A549 (cell line): ENCODE results near the gene KCNQ2. TPM values are rescaled to one million over a fixed set of nuclear protein-coding genes. Genes with fewer than 3 reads are reported as not detected.

Experiments
- ATAC-seq, 2 experiments: fragments of 200-7000 bp in 1 of 2; fragments of >200 bp in 1 of 2; cut with Nextera tagmentation in 1 of 2; cut with Tn5 transposase in 1 of 2; 3 replicates each; pipeline versions ENCODE4 v1.8.0 to v1.9.1; 2018 to 2020; ENCODE audit warnings: mild to moderate bottlenecking in 1 of 2, moderate library complexity in 1 of 2
- CTCF ChIA-PET: fragments of 300-600 bp; sonication (Branson Sonifier 250); formaldehyde crosslinking; extraction: SDS; loops from one replicate; lab custom pipeline; 2021; ENCODE audit warnings: antibody characterized with exemption, inconsistent platforms; lab: Yijun Ruan, JAX
- POLR2A ChIA-PET: fragments of 350-600 bp; formaldehyde crosslinking; extraction: SDS; loops from one replicate; lab custom pipeline; 2021; ENCODE audit warnings: antibody characterized with exemption, inconsistent platforms; lab: Yijun Ruan, JAX
- DNase-seq, 2 experiments: peaks; one replicate each; pipeline versions ENCODE4 v3.0.0 to v3.0.0-alpha.2; 2011 to 2016; ENCODE audit warnings: low read depth in 1 of 2, low spot score in 1 of 2
- FAIRE-seq: peaks from 2 replicates; lab custom pipeline; 2011; peaks lifted over from hg19 to GRCh38; lab: Jason Lieb, UNC
- H3K27ac ChIP-seq, 2 experiments: fragments of >200 bp; sonication (Bioruptor Twin); formaldehyde crosslinking; 3 replicates each; pipeline ENCODE4 v1.5.1; 2016 to 2017
- H3K4me1 ChIP-seq: fragments of >200 bp; sonication (Bioruptor Twin); formaldehyde crosslinking; 3 replicates; pipeline ENCODE4 v1.6.1; 2016
- H3K4me2 ChIP-seq: fragments of >200 bp; sonication (Bioruptor Twin); formaldehyde crosslinking; 3 replicates; pipeline ENCODE4 v1.6.1; 2016
- H3K4me3 ChIP-seq: fragments of >200 bp; sonication (Bioruptor Twin); formaldehyde crosslinking; 3 replicates; pipeline ENCODE4 v1.5.1; 2016
- H3K9me3 ChIP-seq: fragments of >200 bp; sonication (Bioruptor Twin); formaldehyde crosslinking; 3 replicates; pipeline ENCODE4 v1.6.1; 2016
- BHLHE40 ChIP-seq: IDR thresholded peaks from 2 replicates; pipeline ENCODE4 v1.6.1; 2012; ENCODE audit warnings: low read depth, low read length, inconsistent platforms
- CBX8 ChIP-seq: fragments of 200-600 bp; sonication (generic); IDR thresholded peaks from 2 replicates; pipeline ENCODE4 v1.6.1; 2016
- CHD4 ChIP-seq: fragments of 200-600 bp; sonication (generic); IDR thresholded peaks from 2 replicates; pipeline ENCODE4 v1.6.1; 2016; ENCODE audit warnings: antibody characterized with exemption, mild to moderate bottlenecking, borderline replicate concordance
- FOXS1 ChIP-seq: fragments of 250-450 bp; sonication (Bioruptor Pico); IDR thresholded peaks from 2 replicates; pipeline ENCODE4 v1.5.0; 2020; ENCODE audit warnings: mild to moderate bottlenecking, moderate library complexity
- HOXA7 ChIP-seq: fragments of 250-450 bp; sonication (Bioruptor Pico); IDR thresholded peaks from 2 replicates; pipeline ENCODE4 v1.5.0; 2020; ENCODE audit warnings: mild to moderate bottlenecking, moderate library complexity
- HOXB5 ChIP-seq: fragments of 250-450 bp; sonication (Bioruptor Pico); IDR thresholded peaks from 2 replicates; pipeline ENCODE4 v1.5.0; 2020; ENCODE audit warnings: mild to moderate bottlenecking, moderate library complexity
- KDM1A ChIP-seq: fragments of 200-600 bp; sonication (generic); IDR thresholded peaks from 2 replicates; pipeline ENCODE4 v1.6.1; 2016; ENCODE audit warnings: low read depth, mild to moderate bottlenecking
- MAFK ChIP-seq: fragments of 450-650 bp; IDR thresholded peaks from 2 replicates; pipeline ENCODE4 v1.6.1; 2014; ENCODE audit not compliant: partially characterized antibody
- PHF8 ChIP-seq: fragments of 200-600 bp; sonication (generic); IDR thresholded peaks from 2 replicates; pipeline ENCODE4 v1.6.1; 2016; ENCODE audit warnings: low read depth, mild to moderate bottlenecking, antibody characterized with exemption, moderate library complexity, borderline replicate concordance
- POLR2AphosphoS2 ChIP-seq: conservative IDR thresholded peaks from 2 replicates; pipeline ENCODE4 v1.6.1; 2012; ENCODE audit warnings: low read length, improper control_type of control experiment, inconsistent platforms
- RAD21 ChIP-seq, 2 experiments: fragments of >200 bp in 1 of 2; sonication (Bioruptor Twin) in 1 of 2; formaldehyde crosslinking in 1 of 2; IDR thresholded peaks in 1 of 2; conservative IDR thresholded peaks in 1 of 2; 2 replicates in 1 of 2; 3 replicates in 1 of 2; pipeline ENCODE4 v1.6.1; 2012 to 2018; ENCODE audit warnings: inconsistent platforms in 1 of 2
- RNF2 ChIP-seq: fragments of 200-600 bp; sonication (generic); IDR thresholded peaks from 2 replicates; pipeline ENCODE4 v1.6.1; 2016; ENCODE audit warnings: low read depth, mild to moderate bottlenecking, antibody characterized with exemption, moderate library complexity, borderline replicate concordance
- SMC3 ChIP-seq: fragments of >200 bp; sonication (Bioruptor Twin); formaldehyde crosslinking; IDR thresholded peaks from 3 replicates; pipeline ENCODE4 v1.6.1; 2018; ENCODE audit warnings: inconsistent platforms
- TP53 ChIP-seq: fragments of 250-450 bp; sonication (Bioruptor Pico); IDR thresholded peaks from 2 replicates; pipeline ENCODE4 v1.5.0; 2021; ENCODE audit warnings: mild to moderate bottlenecking, moderate library complexity
- ZFP36 ChIP-seq: fragments of 450-650 bp; IDR thresholded peaks from 2 replicates; pipeline ENCODE4 v1.6.1; 2014; ENCODE audit warnings: borderline replicate concordance; ENCODE audit not compliant: partially characterized antibody
- ZNF302 ChIP-seq: fragments of 250-450 bp; sonication (Bioruptor Pico); IDR thresholded peaks from 2 replicates; pipeline ENCODE4 v1.9.0; 2021; ENCODE audit warnings: inconsistent platforms, mild to moderate bottlenecking, moderate library complexity
- ZSCAN20 ChIP-seq: fragments of 250-450 bp; sonication (Bioruptor Pico); IDR thresholded peaks from 2 replicates; pipeline ENCODE4 v1.8.0; 2022; ENCODE audit warnings: mild to moderate bottlenecking, moderate library complexity
- WGBS: methylation state at CpG from one replicate; pipeline ENCODE4 v1.1.6; 2017; ENCODE audit errors: missing lambda C conversion rate; 5-methylcytosine and 5-hydroxymethylcytosine counted together
- polyA plus RNA-seq, 4 experiments: library from polyadenylated mRNA; depleted of rRNA in 3 of 4; stranded (reverse); fragments of >200 nt; fragmentation: RNase III in 1 of 4; extraction: RNeasy Plus Mini Kit Qiagen cat#74134 plus additional on column Dnase treatment in 1 of 4; gene quantifications; 2 replicates in 3 of 4; 3 replicates in 1 of 4; pipeline ENCODE4 v1.2.3, GENCODE V29; 2011 to 2017
- TF ChIP-seq, protein P1 (sequence below): fragments of 250-450 bp; sonication (Bioruptor Pico); IDR thresholded peaks from 2 replicates; pipeline ENCODE4 v1.5.0; 2021; ENCODE audit warnings: mild to moderate bottlenecking, moderate library complexity, borderline replicate concordance
- TF ChIP-seq, protein P2 (sequence below): fragments of 450-650 bp; IDR thresholded peaks from 2 replicates; pipeline ENCODE4 v1.6.1; 2014; ENCODE audit warnings: antibody characterized with exemption
- TF ChIP-seq, protein P3 (sequence below): IDR thresholded peaks from 2 replicates; pipeline ENCODE4 v1.6.1; 2012
- TF ChIP-seq, protein P4 (sequence below): fragments of >200 bp; sonication (Bioruptor Twin); formaldehyde crosslinking; IDR thresholded peaks from 3 replicates; pipeline ENCODE4 v1.5.1; 2016
- TF ChIP-seq, protein P5 (sequence below): IDR thresholded peaks from 2 replicates; pipeline ENCODE4 v1.6.1; 2012
- TF ChIP-seq, protein P6 (sequence below): IDR thresholded peaks from 2 replicates; pipeline ENCODE4 v1.6.1; 2012; ENCODE audit warnings: low read depth, borderline replicate concordance

The KCNQ2 gene
- polyA plus RNA-seq, 2 of the 4 experiments (the other 2 are of a cell fraction): 0.14 to 0.36 TPM

DNA sequence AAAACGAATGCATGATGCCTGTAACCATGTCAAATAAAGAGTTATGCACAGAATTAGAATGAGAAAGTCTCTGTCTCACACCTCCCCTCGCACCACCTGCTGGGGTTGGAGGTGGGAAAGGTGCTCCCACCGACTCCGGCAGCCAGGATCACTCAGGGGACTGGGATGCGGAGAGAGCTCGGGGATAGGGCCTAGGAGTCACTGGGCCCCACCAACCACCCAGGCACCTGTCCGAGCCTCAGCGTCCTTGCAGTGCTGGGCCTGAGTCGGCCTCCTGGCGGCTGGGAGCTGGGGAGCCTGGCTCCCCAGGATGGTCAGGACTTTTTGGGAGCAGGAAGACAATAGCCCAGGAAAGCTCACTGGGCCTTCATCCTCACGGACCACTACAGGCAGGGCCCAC, 88.9 kb downstream of the KCNQ2 start:
- Histone ChIP-seq H3K9me3 (peaks cover 27% of the 10 kb centered on the region), H3K4me2 (no peak overlapping the region), H3K4me3 (no peak overlapping the region), H3K27ac (no peak overlapping the region), H3K4me1 (no peaks in the 10 kb centered on the region)
- ATAC-seq (no peak), DNase-seq (no peak), FAIRE-seq (no peak)
- ChIA-PET POLR2A (no interaction called here), CTCF (interaction anchor here (1.4 to 9.2 kb wide), 7 partner anchors 14 to 159 kb away, joined by 4 to 139 read pairs (median 15); no protein-coding TSS in a partner anchor)
- TF ChIP-seq, protein P1, sequence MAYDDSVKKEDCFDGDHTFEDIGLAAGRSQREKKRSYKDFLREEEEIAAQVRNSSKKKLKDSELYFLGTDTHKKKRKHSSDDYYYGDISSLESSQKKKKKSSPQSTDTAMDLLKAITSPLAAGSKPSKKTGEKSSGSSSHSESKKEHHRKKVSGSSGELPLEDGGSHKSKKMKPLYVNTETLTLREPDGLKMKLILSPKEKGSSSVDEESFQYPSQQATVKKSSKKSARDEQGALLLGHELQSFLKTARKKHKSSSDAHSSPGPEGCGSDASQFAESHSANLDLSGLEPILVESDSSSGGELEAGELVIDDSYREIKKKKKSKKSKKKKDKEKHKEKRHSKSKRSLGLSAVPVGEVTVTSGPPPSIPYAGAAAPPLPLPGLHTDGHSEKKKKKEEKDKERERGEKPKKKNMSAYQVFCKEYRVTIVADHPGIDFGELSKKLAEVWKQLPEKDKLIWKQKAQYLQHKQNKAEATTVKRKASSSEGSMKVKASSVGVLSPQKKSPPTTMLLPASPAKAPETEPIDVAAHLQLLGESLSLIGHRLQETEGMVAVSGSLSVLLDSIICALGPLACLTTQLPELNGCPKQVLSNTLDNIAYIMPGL (CRISPR knock-in tag): no peak
- no peak for TF ChIP-seq ZSCAN20
- WGBS: 46% methylated on average over 11 of the region's 11 CpGs

DNA sequence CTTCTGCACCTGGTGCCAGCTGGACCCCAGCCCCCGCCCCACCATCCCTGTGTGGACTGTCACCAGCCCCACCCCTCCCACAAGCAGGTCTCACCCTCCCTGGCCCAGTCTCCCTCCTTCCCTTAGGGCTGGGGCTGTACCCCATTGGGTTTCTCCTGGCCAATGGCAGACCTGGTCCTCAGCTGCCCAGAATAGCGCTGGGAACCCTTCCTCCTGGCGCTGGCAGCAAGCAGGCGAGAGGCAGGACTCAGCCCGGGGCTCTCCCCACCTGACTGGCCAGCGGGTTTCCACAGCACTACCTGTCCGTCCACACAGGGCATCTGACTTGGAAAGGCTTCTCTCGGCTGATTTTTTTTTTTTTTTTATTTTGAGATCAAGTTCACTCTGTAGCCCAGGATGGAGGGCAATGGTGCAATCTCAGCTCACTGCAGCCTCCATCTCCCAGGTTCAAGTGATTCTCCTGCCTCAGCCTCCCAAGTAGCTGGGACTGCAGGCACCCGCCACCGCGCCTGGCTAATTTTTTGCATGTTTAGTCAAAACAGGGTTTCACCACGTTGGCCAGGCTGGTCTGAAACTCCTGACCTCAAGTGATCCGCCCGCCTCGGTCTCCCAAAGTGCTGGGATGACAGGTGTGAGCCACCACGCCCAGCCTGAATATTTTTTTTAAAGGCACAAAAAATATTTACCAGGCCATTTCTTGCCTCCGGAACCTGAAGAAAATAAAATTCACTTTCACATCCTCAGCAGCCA, 89.7 kb downstream of the KCNQ2 start:
- CTCF ChIA-PET: interaction anchor here (0.7 to 9.2 kb wide), 34 partner anchors 10 to 327 kb away, joined by 3 to 139 read pairs (median 4); partner anchors contain the start of genes BIRC7 and PTK6
- Histone ChIP-seq H3K4me3 (no peak overlapping the region), H3K4me2 (no peak overlapping the region), H3K4me1 (no peaks in the 10 kb centered on the region), H3K27ac (no peak overlapping the region), H3K9me3 (peaks cover 27% of the 10 kb centered on the region)
- ATAC-seq (peak in 1 of 2 experiments; percentile 26; a peak in 3 of 6 replicates), FAIRE-seq (no peak), DNase-seq (no peak)
- 43% methylated on average over 16 of the region's 17 CpGs for WGBS
- TF ChIP-seq PHF8: no peak
- TF ChIP-seq MAFK: no peak
- no peak for TF ChIP-seq HOXA7 (CRISPR knock-in tag)
- TF ChIP-seq, protein P2, sequence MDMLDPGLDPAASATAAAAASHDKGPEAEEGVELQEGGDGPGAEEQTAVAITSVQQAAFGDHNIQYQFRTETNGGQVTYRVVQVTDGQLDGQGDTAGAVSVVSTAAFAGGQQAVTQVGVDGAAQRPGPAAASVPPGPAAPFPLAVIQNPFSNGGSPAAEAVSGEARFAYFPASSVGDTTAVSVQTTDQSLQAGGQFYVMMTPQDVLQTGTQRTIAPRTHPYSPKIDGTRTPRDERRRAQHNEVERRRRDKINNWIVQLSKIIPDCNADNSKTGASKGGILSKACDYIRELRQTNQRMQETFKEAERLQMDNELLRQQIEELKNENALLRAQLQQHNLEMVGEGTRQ: no peak
- no peak for TF ChIP-seq ZSCAN20
- no peak for TF ChIP-seq FOXS1
- no peak for TF ChIP-seq ZFP36
- TF ChIP-seq CBX8: no peak
- no peak for TF ChIP-seq KDM1A
- TF ChIP-seq TP53 (CRISPR knock-in tag): no peak
- TF ChIP-seq, protein P3, sequence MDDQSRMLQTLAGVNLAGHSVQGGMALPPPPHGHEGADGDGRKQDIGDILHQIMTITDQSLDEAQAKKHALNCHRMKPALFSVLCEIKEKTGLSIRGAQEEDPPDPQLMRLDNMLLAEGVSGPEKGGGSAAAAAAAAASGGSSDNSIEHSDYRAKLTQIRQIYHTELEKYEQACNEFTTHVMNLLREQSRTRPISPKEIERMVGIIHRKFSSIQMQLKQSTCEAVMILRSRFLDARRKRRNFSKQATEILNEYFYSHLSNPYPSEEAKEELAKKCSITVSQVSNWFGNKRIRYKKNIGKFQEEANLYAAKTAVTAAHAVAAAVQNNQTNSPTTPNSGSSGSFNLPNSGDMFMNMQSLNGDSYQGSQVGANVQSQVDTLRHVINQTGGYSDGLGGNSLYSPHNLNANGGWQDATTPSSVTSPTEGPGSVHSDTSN: no peak
- no peak for TF ChIP-seq ZNF302 (CRISPR knock-in tag)
- no peak for TF ChIP-seq CHD4
- TF ChIP-seq RNF2: no peak
- POLR2A ChIA-PET: no interaction called here

DNA sequence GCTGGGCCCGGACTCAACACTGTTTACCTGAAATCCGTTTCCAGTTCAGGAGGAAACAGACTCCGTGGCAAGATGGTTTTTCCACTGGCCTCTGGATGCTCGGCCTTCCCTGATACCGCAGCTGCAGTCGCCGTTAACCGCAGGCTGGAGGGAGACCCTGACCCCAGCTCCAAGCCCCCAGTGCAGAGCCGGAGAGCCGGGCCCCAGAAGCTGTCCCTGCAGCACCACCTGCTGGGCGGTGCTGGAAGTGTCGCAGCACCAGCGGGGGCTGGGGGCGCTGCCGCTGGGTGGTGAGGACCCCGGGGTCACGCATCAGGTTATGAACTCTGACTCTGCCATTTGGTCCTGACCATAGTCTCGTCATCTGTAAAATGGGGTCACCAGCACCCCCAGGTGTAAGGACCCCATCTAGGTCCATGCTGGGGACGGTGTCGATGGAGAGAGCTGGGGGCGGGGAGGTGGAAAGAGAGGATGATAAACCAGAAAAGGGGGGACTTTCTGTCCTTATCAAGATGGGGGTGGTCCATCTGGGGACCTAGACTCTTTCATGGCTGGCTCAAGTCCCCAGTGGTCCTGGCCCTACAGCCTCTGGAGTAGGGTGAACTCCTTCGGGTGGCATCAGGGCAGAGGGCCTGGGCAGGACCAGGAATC, 90.5 kb downstream of the KCNQ2 start:
- ATAC-seq: peak in 1 of 2 experiments; percentile 70; a peak in 3 of 6 replicates
- ChIA-PET POLR2A (no interaction called here), CTCF (interaction anchor here (0.6 to 9.2 kb wide), 49 partner anchors 8 to 390 kb away, joined by 3 to 139 read pairs (median 4); partner anchors contain the start of genes BIRC7 and PTK6)
- Histone ChIP-seq H3K27ac (no peak overlapping the region), H3K4me3 (no peak overlapping the region), H3K4me2 (no peak overlapping the region), H3K4me1 (no peaks in the 10 kb centered on the region), H3K9me3 (peaks cover 21% of the 10 kb centered on the region)
- peak in 1 of 2 experiments; percentile 59 for DNase-seq
- FAIRE-seq: no peak
- 59% methylated on average over 7 of the region's 22 CpGs for whole genome bisulfite sequencing
- peak; percentile 91 to 92 for TF ChIP-seq RAD21 (conservative IDR thresholded peaks at IDR 0.05 in 1 of 2, IDR thresholded peaks at IDR 0.05 in 1 of 2)
- peak; percentile 84 for TF ChIP-seq SMC3
- TF ChIP-seq, protein P4, sequence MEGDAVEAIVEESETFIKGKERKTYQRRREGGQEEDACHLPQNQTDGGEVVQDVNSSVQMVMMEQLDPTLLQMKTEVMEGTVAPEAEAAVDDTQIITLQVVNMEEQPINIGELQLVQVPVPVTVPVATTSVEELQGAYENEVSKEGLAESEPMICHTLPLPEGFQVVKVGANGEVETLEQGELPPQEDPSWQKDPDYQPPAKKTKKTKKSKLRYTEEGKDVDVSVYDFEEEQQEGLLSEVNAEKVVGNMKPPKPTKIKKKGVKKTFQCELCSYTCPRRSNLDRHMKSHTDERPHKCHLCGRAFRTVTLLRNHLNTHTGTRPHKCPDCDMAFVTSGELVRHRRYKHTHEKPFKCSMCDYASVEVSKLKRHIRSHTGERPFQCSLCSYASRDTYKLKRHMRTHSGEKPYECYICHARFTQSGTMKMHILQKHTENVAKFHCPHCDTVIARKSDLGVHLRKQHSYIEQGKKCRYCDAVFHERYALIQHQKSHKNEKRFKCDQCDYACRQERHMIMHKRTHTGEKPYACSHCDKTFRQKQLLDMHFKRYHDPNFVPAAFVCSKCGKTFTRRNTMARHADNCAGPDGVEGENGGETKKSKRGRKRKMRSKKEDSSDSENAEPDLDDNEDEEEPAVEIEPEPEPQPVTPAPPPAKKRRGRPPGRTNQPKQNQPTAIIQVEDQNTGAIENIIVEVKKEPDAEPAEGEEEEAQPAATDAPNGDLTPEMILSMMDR: peak; percentile 88
- TF ChIP-seq POLR2AphosphoS2: no peak
- TF ChIP-seq, protein P3: no peak
- TF ChIP-seq ZFP36: no peak
- TF ChIP-seq, protein P5, sequence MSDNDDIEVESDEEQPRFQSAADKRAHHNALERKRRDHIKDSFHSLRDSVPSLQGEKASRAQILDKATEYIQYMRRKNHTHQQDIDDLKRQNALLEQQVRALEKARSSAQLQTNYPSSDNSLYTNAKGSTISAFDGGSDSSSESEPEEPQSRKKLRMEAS: no peak
- no peak for TF ChIP-seq HOXB5 (CRISPR knock-in tag)
- TF ChIP-seq, protein P6, sequence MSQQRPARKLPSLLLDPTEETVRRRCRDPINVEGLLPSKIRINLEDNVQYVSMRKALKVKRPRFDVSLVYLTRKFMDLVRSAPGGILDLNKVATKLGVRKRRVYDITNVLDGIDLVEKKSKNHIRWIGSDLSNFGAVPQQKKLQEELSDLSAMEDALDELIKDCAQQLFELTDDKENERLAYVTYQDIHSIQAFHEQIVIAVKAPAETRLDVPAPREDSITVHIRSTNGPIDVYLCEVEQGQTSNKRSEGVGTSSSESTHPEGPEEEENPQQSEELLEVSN: no peak
- TF ChIP-seq BHLHE40: no peak
